Activated CD8-positive, alpha-beta memory T cell treated with anti-CD3 and anti-CD28 coated beads for 36 hours (primary cell): ENCODE measurements around the gene LARP4B. TPM values are rescaled to one million over a fixed set of nuclear protein-coding genes. Genes with fewer than 3 reads are reported as not detected.

ENCODE experiments used
- CTCF ChIA-PET: fragments of 350-600 bp; sonication (Branson Sonifier 250); formaldehyde crosslinking; loops from one replicate; lab custom pipeline; 2021; ENCODE audit warnings: antibody characterized with exemption; lab: Charles Lee
- POLR2A ChIA-PET: fragments of 350-600 bp; sonication (Branson Sonifier 250); formaldehyde crosslinking; loops from one replicate; lab custom pipeline; 2021; ENCODE audit warnings: antibody characterized with exemption; lab: Charles Lee
- total RNA-seq, 2 experiments: library from RNA; stranded (reverse); gene quantifications; one replicate each; pipeline ENCODE4 v1.2.3, GENCODE V29; 2021

LARP4B gene
- total RNA-seq, 2 experiments from 2014 or later: 127 to 137 TPM

DNA sequence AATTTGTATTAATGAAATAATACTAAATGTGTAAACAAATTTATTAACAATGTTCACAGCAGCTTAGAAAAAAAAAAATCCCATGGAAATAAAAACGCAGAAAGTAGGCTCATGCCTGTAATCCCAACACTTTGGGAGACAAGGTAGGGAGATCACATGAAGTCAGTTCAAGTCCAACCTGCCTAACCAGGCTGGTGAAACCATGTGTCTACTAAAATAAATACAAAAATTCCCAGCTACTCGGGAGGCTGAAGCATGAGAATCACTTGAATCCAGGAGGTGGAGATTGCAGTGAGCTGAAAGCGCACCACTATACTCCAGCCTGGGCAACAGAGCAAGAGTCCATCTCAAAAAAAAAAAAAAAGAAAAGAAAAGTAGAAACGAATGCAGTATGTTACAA is 36.2 kb downstream of the LARP4B start:
- CTCF ChIA-PET: no interaction called here
- POLR2A ChIA-PET: no interaction called here

DNA sequence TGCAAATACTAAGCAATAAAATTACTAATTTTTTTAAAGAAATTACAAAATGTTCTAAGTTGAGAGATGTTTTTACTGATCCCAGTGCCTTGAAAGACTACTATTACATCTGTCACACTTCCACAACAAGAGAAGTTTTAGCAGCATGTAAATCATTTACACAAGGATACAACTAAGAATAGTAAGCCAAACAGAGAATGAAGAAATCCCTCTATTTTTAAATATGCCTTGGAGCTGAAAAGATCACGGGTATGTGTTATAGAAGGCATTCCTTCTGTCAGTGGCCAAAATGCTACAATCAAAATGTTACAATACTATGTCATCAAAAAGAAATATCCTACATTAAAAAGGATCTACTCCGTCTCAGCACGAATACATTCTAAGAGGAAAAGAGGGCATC is 52.6 kb downstream of the LARP4B start:
- POLR2A ChIA-PET: no interaction called here
- CTCF ChIA-PET: no interaction called here

DNA sequence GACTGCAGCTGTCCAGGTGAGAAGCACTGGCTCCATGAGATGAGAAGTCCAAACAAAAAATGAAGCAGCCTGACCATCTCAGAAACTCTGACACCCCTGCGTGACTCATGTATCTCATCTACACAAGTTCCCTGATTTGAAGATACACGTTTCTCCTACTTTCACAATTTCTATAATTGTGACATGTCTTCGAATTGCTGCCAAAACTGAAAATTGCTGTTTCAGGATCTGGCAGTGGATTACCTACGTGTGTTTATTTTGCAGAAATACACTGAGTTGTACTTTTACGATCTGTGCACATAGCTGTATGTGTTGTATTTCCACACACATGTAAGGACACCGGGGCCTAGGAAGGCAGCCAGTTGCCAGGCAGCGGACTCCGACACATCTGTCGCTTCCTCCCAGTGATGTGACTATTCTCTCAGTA is 53.2 kb downstream of the LARP4B start:
- ChIA-PET CTCF (no interaction called here), POLR2A (no interaction called here)

DNA sequence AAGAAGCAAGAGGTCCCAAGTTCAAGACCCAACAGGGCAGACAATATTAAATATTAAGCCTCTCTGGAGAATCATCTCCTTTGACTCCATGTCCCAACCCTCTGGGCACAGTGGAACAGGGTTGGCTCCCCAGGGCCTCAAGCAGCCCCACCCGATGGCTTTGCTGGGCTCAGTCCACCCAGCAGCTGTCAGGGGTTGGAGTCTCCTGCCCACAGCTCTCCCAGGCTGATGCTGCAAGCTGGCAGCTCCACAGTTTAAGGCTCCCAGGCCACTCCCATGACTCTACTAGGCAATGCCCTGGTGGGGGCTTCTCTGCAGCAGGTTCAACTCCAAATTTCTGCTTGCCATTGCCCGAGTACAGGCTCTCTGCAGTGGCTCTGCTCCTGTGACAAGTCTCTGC is 55.1 kb downstream of the LARP4B start:
- POLR2A ChIA-PET: no interaction called here
- CTCF ChIA-PET: no interaction called here

DNA sequence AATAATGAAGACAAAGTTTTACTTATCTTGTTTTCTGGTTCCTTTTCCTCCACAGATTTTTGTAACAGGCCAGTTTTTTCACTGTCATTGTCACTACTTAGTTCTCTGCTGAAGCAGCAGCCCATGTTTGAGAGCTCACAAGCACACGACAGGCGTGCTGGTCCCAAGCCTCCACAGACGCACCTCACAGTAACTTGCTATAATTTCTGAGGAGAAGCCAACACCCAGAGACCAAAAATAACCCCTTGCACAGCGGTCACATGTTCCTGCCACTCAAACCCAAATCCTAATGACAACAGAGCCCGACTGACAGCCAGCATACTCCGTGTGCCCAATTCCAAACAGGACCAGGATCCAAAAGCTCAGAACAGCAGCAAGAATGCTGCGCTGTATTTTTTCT is 58.5 kb downstream of the LARP4B start:
- POLR2A ChIA-PET: no interaction called here
- CTCF ChIA-PET: no interaction called here

DNA sequence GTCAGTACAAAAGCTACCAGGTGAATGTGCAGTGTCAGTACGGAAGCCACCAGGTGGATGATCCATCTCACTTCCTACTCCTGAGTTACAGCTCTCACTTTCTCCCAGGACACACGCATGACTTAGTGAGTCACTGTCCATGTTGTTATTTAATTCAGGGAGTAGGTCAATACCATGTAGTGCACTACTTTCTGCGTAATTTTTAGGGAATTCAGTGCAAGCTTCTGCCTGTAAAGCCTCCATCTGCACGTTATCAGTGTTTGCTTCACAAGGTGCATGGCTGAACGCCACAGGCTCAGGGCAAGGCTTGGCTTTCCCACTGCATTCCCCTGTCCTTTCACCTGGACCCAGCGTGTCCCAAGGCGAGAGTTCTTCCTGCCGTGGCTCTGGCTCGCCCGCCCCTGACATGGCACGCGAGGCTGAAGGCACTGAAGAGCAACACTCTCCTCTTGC is 59.5 kb downstream of the LARP4B start:
- POLR2A ChIA-PET: no interaction called here
- CTCF ChIA-PET: interaction anchor here (0.6 kb wide), 1 partner anchor 47 kb away, joined by 3 read pairs; no protein-coding TSS in a partner anchor

DNA sequence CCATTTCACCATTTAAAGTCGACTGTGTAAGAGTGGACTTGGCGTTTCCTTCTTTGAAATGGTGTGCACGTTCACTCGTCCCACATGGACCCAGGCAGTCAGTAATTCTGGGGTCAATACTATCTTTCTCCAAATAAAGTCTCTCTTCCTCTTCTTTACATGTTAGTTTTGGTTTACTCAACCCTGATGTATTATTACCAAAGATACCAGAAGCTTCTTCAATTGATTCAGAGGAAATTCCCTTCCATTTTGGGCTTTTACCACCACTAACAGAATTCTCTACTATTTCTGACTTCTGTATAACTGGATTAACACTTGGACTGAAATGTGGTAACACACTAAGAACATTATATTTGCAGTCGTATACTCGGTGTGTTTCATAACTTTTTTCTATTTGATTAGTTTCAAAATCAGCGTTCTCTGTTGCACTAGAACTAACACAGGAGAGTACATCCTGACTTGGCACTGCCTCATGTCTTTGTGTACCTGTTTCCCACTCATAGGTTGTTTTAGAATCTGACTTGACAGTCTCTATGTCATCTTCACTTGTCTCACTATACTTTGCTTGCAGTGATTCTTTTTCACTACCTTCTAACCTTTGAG is 60.8 kb downstream of the LARP4B start:
- CTCF ChIA-PET: no interaction called here
- POLR2A ChIA-PET: no interaction called here

DNA sequence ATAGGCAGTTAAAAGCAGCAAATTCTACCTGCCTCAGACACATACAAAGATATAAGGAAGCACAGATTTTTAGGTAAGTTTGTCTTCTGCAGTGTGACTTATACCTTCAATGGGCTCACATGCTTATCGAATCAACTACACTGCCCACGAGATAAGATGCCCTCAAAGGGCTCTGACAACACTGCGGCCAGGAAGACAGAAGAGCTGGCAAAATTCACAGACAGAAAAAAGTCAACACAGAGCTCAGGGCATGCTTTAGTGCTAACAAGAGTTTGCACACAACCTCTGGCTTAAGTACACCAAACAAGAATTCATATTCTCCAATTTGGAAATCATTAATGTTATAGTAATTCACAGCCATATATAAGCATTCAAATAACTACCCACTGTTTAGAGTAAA is 62.3 kb downstream of the LARP4B start:
- CTCF ChIA-PET: no interaction called here
- POLR2A ChIA-PET: no interaction called here

DNA sequence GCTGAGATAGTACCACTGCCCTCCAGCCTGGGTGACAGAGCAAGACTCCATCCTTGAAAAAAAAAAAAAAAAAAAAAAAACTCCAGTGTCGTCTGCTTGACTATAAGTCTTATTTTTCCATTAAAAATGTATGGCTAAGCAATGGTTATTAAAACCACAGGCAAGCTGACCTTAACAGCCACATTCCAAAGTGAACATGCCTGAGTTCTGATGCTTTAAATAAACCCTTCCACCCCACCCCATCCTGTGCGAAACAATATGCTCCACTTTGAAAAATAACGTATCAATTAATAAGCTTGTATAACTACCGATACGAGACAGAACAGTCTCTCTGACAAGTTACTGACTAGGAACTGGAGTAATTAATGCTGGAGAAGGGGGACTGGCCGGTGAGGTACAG is 63.7 kb downstream of the LARP4B start:
- ChIA-PET CTCF (interaction anchor here (0.6 kb wide), 1 partner anchor 241 kb away, joined by 3 read pairs; no protein-coding TSS in a partner anchor), POLR2A (no interaction called here)

DNA sequence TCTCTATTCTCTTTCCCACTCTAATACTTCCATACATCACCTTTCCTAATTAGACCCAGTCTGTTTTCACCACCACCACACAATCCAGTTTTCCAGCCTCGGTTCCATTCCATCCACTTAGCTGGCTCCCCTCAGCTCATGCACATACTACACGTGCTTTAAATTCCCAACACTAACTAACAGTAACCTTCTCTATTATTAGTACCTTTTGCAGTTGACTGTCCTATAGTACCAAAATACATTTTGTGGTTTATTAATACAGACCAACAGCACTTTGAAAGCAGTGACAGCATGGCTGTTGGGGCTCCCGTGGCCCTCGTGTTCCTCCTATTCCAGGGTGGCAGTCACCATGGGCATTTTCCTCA is 64.9 kb downstream of the LARP4B start:
- CTCF ChIA-PET: no interaction called here
- POLR2A ChIA-PET: no interaction called here

DNA sequence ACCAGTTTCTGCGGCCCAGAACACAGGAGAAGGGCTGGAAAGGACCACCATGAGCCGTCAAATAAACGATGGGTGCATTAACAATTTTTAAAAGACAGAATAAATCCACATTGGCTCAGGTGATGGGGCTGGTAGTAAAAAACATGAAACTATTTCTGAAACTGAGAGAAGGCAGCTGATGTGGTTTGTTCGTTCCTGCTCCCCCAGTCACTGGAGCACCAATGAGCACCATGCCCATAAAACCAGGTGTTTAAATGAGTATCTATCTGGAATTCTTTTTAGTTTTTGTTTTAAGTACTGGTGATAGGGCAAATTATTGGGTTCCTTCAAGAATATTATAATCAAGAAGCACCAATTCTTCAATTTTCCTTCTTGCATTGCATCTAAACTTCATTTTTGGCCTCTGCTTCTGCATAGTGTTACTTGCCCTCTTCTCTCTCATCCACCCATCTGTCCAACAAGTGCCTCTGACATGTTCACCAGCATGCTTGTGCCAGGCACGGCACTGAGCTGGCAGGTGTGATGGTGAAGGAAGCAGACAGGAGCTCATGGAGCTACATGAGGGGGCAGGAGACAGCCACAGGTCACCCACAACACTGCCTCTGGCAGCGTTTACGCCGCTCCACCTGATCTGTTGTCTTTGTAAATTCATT is 65.5 kb downstream of the LARP4B start:
- ChIA-PET POLR2A (no interaction called here), CTCF (no interaction called here)

DNA sequence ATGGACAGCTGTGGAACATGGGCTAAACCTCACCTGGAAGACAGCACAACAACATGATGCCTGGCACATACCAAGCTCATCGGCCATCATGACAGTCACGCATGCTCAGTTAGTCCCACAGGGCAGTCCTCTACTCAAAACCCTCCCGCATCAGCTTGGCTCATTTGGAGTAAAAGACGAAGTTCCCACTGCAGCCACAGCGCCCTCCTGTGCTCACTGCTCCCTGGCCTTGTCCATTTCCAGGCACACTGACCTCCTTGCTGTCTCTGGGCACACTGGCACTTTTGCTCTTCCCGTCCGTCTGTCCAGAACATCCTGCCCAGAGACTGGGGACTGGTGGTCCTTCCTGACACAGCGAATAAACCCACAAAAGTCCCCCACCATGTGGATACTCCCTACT is 66.2 kb downstream of the LARP4B start:
- POLR2A ChIA-PET: no interaction called here
- CTCF ChIA-PET: no interaction called here

DNA sequence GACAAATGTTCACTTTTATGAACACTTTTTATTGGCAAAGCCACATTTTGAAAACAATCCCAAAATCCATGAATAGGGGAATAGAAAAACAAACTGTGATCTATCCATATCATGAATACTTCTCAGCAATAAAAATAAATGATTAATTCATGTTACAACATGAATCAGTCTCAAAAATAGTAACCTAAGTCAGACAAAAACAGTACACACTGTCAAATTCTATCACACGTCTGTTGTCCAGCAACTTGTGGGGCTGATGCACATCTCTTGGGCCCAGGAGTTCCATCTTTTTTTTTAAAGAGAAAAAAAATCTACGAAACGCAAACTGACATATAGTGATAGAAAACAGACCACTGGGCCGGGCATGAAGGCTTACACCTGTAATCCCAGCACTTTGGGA is 71.0 kb downstream of the LARP4B start:
- POLR2A ChIA-PET: interaction anchor here (0.7 kb wide), 1 partner anchor 33 kb away, joined by 3 read pairs; no protein-coding TSS in a partner anchor
- CTCF ChIA-PET: no interaction called here

DNA sequence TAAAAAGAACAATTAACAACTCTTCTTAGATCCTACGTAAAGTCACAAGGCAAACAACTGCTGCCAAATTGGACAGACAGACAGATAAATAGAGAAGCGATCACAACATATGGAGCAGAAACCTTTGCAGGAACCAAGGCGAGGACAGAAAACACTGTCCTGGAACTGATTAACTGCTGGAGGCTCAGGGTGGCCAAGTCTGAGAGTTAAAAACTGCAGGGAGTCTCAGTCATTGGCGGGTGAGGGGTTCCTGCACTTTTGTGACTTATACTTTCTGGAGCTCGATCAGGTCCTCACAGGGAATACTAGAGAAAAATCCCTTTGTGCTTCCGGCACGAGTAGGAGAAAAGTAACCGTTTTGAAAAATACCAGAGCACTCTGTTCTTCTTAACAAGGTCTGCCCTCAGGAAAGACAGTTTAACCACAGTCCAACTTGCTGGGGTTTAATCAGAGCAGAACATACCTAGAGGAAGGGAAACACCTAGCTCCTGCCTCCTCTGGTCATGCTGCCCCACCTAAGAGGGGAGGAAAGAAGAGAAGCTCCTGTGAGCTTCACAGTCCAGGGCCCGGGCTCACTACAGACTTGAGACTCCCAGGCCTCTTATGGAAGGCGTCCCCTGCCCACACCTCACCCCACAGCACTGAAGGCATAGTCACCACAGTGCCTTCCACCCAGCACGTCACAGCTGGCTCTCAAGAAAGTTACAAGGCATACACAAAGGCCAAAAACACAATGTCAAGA is 74.9 kb downstream of the LARP4B start:
- CTCF ChIA-PET: no interaction called here
- POLR2A ChIA-PET: interaction anchor here (0.5 kb wide), 1 partner anchor 12 kb away, joined by 3 read pairs; no protein-coding TSS in a partner anchor

DNA sequence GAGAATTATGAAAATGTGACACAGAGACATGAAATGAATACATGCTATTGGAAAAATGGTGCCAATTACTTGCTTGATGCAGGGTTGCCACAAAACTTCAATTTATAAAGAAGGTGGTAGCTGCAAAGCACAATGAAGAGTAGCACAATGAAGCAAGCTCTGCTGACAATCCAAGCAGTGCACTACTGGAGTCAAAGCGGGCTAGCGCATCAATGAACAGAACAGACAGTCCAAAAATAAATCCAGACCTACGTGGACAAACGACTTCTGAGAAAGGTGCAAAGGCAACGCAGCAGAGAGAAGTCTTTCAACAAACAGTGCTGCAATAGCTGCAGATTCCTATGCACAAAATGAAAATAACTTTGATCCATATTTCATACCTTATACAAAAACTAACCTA is 75.8 kb downstream of the LARP4B start:
- ChIA-PET CTCF (no interaction called here), POLR2A (no interaction called here)

DNA sequence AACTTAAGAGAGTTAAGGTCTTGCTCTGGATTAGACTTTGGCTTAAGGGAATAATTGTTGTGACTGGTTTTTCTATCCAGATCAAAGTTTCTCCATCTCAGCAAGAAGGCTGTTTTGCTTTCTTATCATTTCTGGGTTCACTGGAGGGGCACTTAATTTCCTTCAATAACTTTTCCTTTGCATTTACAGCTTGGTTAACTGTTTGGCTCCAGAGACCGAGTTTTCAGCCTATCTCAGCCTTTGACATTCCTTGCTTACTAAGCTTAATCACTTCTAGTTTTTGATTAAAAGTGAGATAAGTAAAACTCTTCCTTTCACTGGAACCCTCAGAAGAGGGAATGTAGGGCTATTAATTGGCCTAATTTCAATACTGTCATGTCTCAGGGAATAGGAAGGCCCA is 76.4 kb downstream of the LARP4B start:
- CTCF ChIA-PET: no interaction called here
- POLR2A ChIA-PET: no interaction called here

DNA sequence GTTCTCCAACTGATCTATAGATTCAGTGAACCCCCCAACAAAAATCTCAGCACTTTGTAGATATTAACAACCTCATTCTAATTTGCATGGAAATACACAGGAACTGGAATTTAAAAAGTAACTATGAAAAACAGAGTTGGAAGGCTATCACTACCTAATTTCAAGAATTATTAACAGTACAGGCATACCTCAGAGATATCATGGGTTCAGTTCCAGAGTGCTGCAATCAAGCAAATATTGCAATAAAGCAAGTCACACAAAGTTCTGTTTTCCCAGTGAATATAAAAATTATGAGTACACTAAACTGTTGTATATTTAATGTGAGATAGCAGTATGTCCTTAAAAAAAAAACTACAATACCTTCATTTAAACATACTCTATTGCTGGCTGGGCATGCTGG is 78.5 kb downstream of the LARP4B start:
- ChIA-PET CTCF (no interaction called here), POLR2A (no interaction called here)

DNA sequence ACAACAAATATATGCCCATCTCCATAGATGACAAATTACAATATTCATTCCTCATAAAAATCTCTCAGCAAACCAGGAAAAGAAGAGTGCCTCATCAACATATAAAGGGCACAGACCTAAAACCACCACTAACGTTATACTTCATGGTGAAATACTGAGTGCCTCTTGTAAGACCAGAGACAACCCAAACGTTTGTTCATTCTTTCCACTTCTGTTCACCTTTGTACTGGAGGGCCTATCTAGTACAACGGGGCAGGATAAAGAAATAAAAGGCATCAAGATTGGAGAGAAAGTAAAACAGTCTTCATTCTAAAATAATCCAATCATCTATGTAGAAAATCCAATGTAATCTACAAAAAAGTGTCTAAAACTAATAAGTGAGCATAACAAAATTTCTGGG is 79.1 kb downstream of the LARP4B start:
- CTCF ChIA-PET: no interaction called here
- POLR2A ChIA-PET: no interaction called here

DNA sequence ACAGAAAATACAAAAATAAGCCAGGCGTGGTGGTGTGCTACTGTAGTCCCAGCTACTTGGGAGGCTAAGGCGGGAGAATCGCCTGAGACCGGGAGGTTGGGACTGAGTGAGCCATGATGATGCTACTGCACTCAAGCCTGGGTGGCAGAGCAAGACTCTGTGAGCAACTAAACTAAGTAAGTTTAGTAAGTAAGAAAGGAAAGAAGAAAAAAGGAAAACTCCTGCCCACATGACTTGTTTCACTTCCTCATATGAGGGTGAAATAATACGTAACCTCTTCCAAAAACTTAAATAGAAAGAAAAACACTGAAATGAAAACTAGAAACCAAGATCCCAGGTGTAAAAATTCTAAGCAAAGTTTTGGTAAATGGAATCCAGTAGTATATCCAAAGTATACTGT is 79.6 kb downstream of the LARP4B start:
- POLR2A ChIA-PET: no interaction called here
- CTCF ChIA-PET: no interaction called here

DNA sequence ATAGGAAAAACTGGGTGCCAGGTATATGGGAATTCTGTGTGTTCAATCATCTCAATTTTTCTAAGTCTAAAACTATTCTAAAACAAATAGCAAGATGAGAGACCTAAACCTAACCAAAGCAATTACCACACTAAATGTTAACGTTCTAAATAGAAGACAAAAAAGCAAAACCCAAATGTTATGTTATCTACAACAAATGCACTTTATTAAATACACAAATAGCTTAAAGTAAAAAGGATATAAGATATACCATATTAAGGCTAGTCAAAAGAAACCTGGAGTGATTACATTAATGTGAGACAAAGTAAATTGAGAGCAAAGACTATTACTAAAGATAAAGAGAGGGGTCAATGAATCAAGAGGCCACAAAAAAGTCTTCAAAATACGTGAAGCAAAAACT is 81.4 kb downstream of the LARP4B start:
- ChIA-PET CTCF (no interaction called here), POLR2A (no interaction called here)

DNA sequence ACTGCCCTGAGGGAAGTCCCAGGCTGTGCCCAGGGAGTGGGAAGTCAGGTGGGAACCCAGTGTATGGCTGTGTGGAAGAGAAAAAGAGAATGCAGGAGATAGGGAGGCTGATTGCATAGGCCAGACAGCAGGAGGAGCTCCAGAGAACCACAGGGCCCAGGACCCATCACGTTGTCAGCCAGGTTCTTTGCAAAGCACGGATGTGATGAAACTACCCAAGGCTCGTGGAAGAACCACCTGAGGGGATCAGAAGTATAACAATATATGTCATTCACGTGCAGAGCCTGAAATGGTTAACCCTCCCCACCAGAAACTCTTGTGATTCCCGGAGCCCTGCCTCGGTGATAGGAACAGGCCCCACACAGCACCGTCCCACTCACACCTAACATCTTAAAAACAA is 83.6 kb downstream of the LARP4B start:
- ChIA-PET POLR2A (no interaction called here), CTCF (interaction anchor here (0.6 kb wide), 1 partner anchor 141 kb away, joined by 6 read pairs; no protein-coding TSS in a partner anchor)
